GM19372 (cell line): ENCODE data around the gene ERC1.
"Not testable (repeated sequence)": the region's sequence is repeated elsewhere in the genome, so short reads cannot be mapped to it uniquely, and the experiment has no call there.

Experiments
- ATAC-seq: cut with Tn5 transposase; IDR thresholded peaks from one replicate; pipeline ENCODE4 v1.9.1; 2021; ENCODE audit warnings: mild to moderate bottlenecking, low read depth, moderate library complexity; ENCODE audit not compliant: unreplicated experiment

The ERC1 gene

GRCh38 chr12:1212526-1212925 lies 221.5 kb downstream of the ERC1 start:
- ATAC-seq = no peak

DNA sequence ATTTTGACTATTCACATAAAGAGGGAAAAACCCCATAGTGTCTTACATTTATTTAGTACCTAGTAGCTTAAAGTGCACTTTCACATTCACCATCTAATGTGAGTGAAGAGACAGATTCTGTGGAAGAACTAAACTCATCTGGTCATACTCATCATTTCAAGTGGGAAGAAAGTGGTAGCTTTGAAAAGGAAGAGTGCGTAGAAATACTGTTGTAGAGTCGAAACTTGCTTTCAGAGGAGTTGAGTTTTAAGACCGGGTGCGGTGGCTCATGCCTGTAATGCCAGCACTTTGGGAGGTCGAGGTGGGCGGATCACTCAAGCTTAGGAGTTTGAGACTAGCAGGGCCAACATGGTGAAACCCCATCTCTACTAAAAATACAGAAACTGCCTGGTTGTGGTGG lies 222.2 kb downstream of the ERC1 start:
- ATAC-seq = no peak

GRCh38 chr12:1213618-1214205 lies 222.7 kb downstream of the ERC1 start:
- no peak for ATAC-seq

DNA sequence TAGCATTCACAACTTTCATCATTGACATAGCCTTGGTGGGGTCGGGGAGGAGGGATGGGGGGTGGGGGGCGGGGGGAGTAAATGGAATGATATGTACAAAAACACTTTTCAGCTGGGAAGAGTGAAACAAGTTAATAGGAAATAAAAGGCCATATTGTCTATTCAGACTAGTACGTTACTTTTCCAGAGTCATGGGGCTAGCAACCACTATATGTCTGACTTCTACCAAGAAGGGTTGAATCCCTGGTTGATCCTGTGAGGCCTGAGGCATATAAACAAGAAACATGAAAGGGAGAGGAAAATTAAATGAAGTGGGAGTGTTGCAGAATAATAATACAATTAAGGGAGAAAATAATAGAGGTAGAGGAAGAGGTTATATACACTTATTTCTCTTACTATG lies 225.5 kb downstream of the ERC1 start:
- ATAC-seq = no peak

DNA sequence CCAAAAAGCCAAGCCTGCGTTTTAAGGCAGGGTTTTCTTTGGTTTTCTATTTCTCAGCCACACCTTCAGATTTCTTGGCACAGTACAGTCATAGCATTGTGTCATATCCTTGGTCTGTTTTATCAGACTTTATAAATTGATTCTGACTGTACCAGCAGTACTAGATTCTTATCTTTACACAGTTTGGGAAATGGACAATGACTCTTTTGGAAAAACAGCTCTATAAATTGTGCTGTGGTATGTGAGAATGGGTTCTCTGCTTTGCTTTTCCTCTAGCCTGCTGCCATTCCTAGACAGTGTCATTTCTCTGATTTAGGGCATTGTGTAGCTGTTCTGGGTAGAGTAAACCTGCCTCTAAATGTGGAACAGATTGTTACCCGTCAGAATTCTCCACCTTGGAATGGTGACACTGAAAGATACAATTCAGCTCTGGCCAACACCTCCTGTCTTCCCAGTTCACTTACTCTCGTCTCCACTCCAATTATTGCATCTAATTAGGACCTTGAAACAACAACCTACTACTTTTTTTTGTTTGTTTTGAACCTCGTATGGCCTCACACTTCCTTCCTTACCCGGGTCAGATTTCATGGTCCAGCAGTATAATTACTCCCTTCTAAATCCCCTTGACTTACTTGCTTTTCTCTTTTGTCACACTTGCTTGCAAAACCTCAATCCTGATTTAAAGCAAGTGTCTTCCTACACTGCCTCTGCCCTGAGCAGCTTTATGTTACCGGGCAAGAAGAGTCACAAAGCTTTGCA lies 226.3 kb downstream of the ERC1 start:
- ATAC-seq = no peak

DNA sequence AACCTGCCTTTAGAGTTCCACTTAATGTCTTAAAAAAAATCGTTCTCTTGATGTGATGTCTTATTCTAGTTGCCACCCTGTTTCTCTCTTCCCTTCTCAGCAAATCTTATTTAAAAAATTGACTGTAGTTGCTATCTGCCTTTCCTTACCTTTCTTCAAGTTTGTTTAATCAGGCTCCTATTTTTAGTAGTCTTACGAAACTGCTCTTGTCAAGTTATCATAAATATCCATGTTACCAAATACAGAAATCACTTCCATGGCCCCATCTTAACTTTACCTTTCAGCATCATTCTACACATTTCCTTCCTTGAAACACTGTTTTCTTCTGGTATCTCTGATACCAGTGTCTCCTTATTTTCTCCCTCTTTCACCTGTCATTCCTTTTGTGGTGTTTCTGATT lies 227.3 kb downstream of the ERC1 start:
- no peak for ATAC-seq

- no peak for ATAC-seq
Measured at GRCh38 chr12:1220127-1221092, 229.4 kb downstream of the ERC1 start.

GRCh38 chr12:1222858-1223639 lies 232.0 kb downstream of the ERC1 start:
- no peak for ATAC-seq

- no peak for ATAC-seq
Measured at GRCh38 chr12:1226951-1227350, 235.9 kb downstream of the ERC1 start.

GRCh38 chr12:1234073-1234472 lies 243.1 kb downstream of the ERC1 start:
- ATAC-seq = no peak

- no peak for ATAC-seq
Measured at GRCh38 chr12:1246637-1247036, 255.6 kb downstream of the ERC1 start.

DNA sequence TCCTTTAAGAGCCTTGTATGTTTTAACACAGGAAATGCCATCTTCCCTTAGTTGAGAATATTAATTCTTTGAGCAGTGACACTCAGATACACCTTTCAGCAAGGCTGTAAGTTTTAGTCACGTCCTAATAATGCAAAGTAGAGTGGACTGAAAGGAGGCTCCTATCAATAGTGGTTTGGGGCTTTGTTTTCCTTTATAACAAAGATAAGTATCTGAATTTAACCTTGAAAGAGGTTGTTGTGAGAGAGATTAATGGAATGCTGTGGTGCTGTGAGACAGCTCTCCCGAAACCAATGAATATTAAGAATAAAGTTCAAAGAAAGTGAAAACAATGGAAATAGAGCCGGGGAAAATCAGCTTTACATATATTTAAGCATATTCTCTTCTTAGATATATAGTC lies 259.6 kb downstream of the ERC1 start:
- ATAC-seq = no peak

GRCh38 chr12:1252758-1253157 lies 261.7 kb downstream of the ERC1 start:
- ATAC-seq = no peak

- ATAC-seq = not testable (repeated sequence)
Measured at GRCh38 chr12:1255125-1255524, 264.1 kb downstream of the ERC1 start.

DNA sequence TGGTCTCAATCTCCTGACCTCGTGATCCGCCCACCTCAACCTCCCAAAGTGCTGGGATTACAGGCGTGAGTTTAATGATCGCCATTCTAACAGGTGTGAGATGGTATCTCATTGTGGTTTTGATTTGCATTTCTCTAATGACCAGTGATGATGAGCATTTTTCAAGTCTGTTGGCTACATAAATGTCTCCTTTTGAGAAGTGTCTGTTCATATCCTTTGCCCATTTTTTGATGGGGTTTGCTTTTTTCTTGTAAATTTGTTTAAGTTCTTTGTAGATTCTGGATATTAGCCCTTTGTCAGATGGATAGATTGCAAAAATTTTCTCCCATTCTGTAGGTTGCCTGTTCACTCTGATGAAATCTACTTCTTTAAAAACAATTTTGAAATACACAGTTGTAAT lies 264.8 kb downstream of the ERC1 start:
- ATAC-seq = not testable (repeated sequence)

DNA sequence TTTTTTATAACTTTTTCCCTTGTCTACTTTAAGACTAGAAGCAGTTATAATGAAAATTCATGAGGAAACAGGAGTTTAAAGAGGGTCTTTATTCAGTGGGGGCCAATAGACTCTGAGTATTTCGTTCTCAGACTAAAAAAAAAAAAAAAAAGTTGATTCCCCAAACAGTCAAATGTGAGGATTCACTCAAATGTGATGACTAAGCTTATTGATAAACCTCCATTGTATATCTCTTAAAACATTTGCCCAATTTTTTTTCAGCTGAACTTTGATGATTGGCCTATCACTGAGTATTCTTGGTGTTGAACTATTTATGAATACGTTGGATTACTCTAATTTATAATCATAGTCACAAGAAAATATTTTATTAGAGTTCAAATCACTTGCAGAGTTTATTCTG lies 265.3 kb downstream of the ERC1 start:
- ATAC-seq = no peak

DNA sequence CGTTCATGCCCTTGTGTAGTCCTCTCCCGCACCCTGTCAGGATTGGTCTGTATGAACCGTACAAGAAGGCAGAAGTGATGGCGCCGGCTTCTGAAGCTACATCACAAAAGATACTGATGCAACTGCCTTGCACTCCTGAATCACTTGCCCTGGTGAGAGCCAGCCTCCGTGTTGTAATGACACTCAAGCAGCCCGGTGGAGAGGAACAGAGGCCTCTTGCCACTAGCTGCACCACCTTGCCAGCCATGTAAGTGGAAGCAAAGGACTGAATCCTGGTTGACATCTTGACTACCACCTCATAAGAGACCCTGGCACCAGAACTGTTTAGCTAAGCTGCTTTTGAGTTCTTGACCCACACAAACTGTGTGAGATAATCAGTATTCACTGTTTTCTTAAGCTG lies 266.0 kb downstream of the ERC1 start:
- no peak for ATAC-seq

DNA sequence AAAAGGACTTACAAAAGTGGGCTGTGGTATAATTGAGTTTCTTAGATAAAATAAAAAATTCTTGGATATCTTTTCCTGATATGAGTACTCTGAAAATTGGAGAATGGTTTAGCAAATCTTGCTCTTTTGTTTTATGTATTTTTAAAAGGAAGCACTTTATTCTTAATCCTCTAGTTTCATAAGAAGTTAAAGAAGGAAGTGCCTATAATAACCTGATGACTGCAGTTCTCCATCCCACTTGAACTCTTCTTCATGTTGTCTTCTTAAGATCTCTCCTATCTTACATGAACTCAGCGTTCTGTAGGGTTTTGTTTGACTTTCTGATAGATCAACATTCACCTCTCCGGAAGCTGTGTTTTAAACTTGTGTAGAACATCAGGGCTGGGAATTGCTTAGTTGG lies 271.0 kb downstream of the ERC1 start:
- no peak for ATAC-seq

DNA sequence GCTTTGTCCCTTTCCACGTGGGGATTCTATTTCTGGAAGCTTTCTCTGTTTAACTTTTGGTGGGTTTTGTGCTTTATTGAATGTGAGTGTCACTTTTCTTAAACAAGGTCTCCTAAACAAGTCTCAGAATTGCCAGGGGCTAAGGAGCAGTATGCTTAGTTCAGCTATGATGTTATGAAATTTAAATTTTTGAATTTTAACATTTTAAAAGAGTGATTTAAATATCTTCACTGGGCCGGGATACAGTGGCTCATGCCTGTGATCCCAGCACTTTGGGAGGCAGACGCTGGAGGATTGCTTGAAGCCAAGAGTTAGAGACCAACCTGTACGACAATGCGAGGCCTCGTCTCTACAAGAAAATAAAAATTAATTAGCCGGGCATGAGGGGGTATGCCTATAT lies 276.2 kb downstream of the ERC1 start:
- no peak for ATAC-seq

DNA sequence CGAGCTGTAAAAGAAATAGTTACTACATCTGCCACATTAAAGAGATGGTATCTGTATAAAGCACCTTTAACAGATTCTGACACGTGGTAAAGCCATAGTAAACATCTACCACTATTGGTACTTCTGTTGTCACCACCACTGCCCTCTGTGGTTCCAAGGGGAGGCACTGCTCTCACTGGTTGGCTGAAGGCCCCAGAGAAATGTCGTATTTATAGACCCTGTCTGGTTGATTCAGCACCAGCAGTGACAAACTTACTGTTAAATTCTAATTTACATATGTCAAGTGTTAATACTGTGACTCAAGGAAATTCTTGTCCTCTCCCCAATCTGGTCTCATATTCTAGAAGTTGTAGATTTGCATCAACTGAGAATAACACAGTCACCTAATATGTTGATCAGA lies 281.1 kb downstream of the ERC1 start:
- no peak for ATAC-seq

DNA sequence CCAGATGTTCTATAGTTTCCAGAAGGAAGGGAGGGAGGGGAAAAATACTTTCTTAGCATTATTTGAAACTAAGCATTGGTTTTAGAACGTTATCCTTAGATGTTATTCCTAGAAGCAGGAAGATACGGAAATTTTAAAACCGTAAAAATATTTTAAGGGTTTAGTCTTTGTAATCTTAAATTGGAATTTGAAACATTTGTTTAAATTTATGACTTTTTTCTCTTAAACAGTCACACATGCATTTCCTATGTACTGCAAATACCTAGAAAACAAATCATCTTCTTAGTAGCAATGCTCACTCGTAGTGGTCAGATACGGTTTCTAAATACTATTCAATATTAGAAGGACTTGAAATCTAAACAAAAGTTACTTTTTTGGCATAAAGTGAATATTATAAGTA lies 282.0 kb downstream of the ERC1 start:
- no peak for ATAC-seq
